HEK293 (cell line): ENCODE data around the gene CAMK2D.
A peak's percentile ranks its signal among the peaks of the same experiment; 100 is the strongest.

Experiments
- CTCF ChIA-PET: fragments of 350-600 bp; formaldehyde crosslinking; extraction: SDS; loops from one replicate; lab custom pipeline; 2021; ENCODE audit warnings: antibody characterized with exemption; lab: Yijun Ruan, JAX
- POLR2A ChIA-PET: fragments of 300-600 bp; formaldehyde crosslinking; extraction: SDS; loops from one replicate; lab custom pipeline; 2020; ENCODE audit warnings: antibody characterized with exemption, inconsistent platforms; lab: Yijun Ruan, JAX
- H3K27ac ChIP-seq: fragments of 200-500 bp; sonication (Bioruptor generic); 2 replicates; pipeline ENCODE4 v1.5.1; 2014; ENCODE audit warnings: low read depth, low read length, control low read depth, inconsistent platforms; ENCODE audit errors: extremely low read depth
- H3K36me3 ChIP-seq, 2 experiments: fragments of 200-500 bp in 1 of 2; sonication (Bioruptor generic) in 1 of 2; 1 replicate in 1 of 2; 2 replicates in 1 of 2; pipeline ENCODE4 v1.5.1; 2014 to 2017; ENCODE audit warnings: inconsistent platforms in 2 of 2, low read length in 2 of 2; ENCODE audit not compliant: control insufficient read depth in 2 of 2, insufficient read depth in 1 of 2
- H3K4me1 ChIP-seq: fragments of 200-500 bp; sonication (Bioruptor generic); 2 replicates; pipeline ENCODE4 v1.5.1; 2014; ENCODE audit warnings: mild to moderate bottlenecking, low read length, inconsistent platforms; ENCODE audit not compliant: control insufficient read depth, insufficient read depth
- H3K4me3 ChIP-seq: 2 replicates; pipeline ENCODE4 v1.5.1; 2011; ENCODE audit warnings: low read depth, mild to moderate bottlenecking, control low read depth, low read length, moderate library complexity
- H3K9me3 ChIP-seq: fragments of 200-500 bp; sonication (Bioruptor generic); 2 replicates; pipeline ENCODE4 v1.5.1; 2014; ENCODE audit warnings: low read depth, low read length, inconsistent platforms; ENCODE audit not compliant: control insufficient read depth, insufficient read depth
- GFI1B ChIP-seq: fragments of 450-650 bp; formaldehyde crosslinking; IDR thresholded peaks from 2 replicates; pipeline ENCODE4 v1.5.1; 2016; ENCODE audit warnings: missing biosample characterization, missing genetic modification characterization
- SP7 ChIP-seq: fragments of 450-650 bp; formaldehyde crosslinking; IDR thresholded peaks from 2 replicates; pipeline ENCODE4 v1.5.1; 2016; ENCODE audit warnings: missing biosample characterization, missing genetic modification characterization
- WT1 ChIP-seq: fragments of 450-650 bp; formaldehyde crosslinking; IDR thresholded peaks from 2 replicates; pipeline ENCODE4 v1.5.1; 2016; ENCODE audit warnings: missing biosample characterization, missing genetic modification characterization
- ZFP41 ChIP-seq: fragments of 450-650 bp; formaldehyde crosslinking; IDR thresholded peaks from 2 replicates; pipeline ENCODE4 v1.5.1; 2016; ENCODE audit warnings: missing biosample characterization, missing genetic modification characterization, borderline replicate concordance
- ZNF121 ChIP-seq: fragments of 450-650 bp; formaldehyde crosslinking; IDR thresholded peaks from 2 replicates; pipeline ENCODE4 v1.5.1; 2016; ENCODE audit warnings: missing biosample characterization, missing genetic modification characterization
- ZNF221 ChIP-seq: fragments of 450-650 bp; formaldehyde crosslinking; IDR thresholded peaks from 2 replicates; pipeline ENCODE4 v1.5.1; 2017; ENCODE audit warnings: missing biosample characterization, missing genetic modification characterization, borderline replicate concordance
- ZNF341 ChIP-seq: fragments of 450-650 bp; formaldehyde crosslinking; IDR thresholded peaks from 2 replicates; pipeline ENCODE4; 2016; ENCODE audit warnings: low read depth, missing biosample characterization, missing genetic modification characterization
- ZNF514 ChIP-seq: fragments of 450-650 bp; formaldehyde crosslinking; IDR thresholded peaks from 2 replicates; pipeline ENCODE4 v1.5.1; 2016; ENCODE audit warnings: missing biosample characterization, missing genetic modification characterization
- ZNF596 ChIP-seq: fragments of 450-650 bp; IDR thresholded peaks from 2 replicates; pipeline ENCODE4 v1.5.0; 2018; ENCODE audit warnings: missing biosample characterization, mild to moderate bottlenecking, missing genetic modification characterization, moderate library complexity
- TF ChIP-seq, protein P1 (sequence below): fragments of 450-650 bp; formaldehyde crosslinking; IDR thresholded peaks from 2 replicates; pipeline ENCODE4 v1.5.1; 2016; ENCODE audit warnings: missing biosample characterization, missing genetic modification characterization
- TF ChIP-seq, protein P2 (sequence below): fragments of 450-650 bp; formaldehyde crosslinking; IDR thresholded peaks from 2 replicates; pipeline ENCODE4 v1.5.1; 2016; ENCODE audit warnings: missing biosample characterization, missing genetic modification characterization
- TF ChIP-seq, protein P3 (sequence below): fragments of 450-650 bp; IDR thresholded peaks from 2 replicates; pipeline ENCODE4 v1.5.1; 2018; ENCODE audit warnings: missing biosample characterization, missing genetic modification characterization
- TF ChIP-seq, protein P4 (sequence below): fragments of 450-650 bp; formaldehyde crosslinking; IDR thresholded peaks from 2 replicates; pipeline ENCODE4 v1.5.1; 2016; ENCODE audit warnings: missing biosample characterization, missing genetic modification characterization, low read depth
- TF ChIP-seq, protein P5 (sequence below): fragments of 450-650 bp; formaldehyde crosslinking; IDR thresholded peaks from 2 replicates; pipeline ENCODE4 v1.5.1; 2016; ENCODE audit warnings: missing biosample characterization, missing genetic modification characterization
- TF ChIP-seq, protein P6 (sequence below): fragments of 450-650 bp; formaldehyde crosslinking; optimal IDR thresholded peaks from 2 replicates; pipeline ENCODE3; 2016; ENCODE audit warnings: missing biosample characterization, mild to moderate bottlenecking, missing genetic modification characterization

The CAMK2D gene

DNA sequence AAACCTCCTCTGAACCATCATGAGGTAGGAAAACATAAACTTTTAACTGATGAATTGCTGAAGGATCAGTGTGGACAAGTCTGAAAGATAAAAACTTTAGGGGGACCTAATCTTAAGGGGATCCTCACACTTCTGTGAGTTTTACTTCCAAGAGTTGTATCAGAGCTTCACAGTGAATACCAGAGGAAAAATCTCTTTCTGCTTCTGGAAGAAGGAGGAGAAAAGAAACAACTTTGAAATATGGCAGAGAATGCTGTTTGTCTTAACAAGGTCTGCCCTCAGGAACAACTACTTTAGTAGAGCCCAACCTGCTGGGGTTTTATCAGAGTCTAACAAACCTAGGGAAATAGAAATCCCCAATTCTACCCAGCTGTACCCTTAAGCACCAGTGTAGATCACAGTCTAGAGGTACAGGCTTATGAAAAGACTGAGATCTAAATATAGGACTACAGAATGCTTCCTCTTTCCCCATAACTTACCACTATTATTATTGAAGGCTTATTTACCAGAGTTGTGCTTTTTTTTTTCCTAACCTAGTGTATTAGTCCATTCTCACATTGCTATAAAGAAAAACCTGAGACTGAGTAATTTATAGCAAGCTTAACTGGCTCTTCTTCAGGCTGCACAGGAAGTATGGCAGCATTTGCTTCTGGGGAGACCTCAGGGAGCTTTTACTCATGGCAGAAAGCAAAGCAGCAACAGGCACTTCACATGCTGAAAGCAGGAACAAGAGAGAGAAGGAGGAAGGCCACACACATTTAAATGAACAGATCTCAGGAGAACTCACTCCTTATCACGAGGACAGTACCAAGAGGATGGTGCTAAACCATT lies 167.9 kb downstream of the CAMK2D start:
- TF ChIP-seq, protein P1, sequence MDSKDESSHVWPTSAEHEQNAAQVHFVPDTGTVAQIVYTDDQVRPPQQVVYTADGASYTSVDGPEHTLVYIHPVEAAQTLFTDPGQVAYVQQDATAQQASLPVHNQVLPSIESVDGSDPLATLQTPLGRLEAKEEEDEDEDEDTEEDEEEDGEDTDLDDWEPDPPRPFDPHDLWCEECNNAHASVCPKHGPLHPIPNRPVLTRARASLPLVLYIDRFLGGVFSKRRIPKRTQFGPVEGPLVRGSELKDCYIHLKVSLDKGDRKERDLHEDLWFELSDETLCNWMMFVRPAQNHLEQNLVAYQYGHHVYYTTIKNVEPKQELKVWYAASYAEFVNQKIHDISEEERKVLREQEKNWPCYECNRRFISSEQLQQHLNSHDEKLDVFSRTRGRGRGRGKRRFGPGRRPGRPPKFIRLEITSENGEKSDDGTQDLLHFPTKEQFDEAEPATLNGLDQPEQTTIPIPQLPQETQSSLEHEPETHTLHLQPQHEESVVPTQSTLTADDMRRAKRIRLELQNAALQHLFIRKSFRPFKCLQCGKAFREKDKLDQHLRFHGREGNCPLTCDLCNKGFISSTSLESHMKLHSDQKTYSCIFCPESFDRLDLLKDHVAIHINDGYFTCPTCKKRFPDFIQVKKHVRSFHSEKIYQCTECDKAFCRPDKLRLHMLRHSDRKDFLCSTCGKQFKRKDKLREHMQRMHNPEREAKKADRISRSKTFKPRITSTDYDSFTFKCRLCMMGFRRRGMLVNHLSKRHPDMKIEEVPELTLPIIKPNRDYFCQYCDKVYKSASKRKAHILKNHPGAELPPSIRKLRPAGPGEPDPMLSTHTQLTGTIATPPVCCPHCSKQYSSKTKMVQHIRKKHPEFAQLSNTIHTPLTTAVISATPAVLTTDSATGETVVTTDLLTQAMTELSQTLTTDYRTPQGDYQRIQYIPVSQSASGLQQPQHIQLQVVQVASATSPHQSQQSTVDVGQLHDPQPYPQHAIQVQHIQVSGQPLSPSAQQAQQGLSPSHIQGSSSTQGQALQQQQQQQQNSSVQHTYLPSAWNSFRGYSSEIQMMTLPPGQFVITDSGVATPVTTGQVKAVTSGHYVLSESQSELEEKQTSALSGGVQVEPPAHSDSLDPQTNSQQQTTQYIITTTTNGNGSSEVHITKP (tag by site-specific recombination) = peak; percentile 71
- no peak for TF ChIP-seq GFI1B (tag by site-specific recombination)
- Histone ChIP-seq H3K27ac (no peak overlapping the region), H3K36me3 (no peaks in the 10 kb centered on the region), H3K4me1 (no peaks in the 10 kb centered on the region), H3K9me3 (no peaks in the 10 kb centered on the region), H3K4me3 (no peak overlapping the region)
- CTCF ChIA-PET = interaction anchor here (1.1 kb wide), 1 partner anchor 46 kb away, joined by 3 read pairs; no protein-coding TSS in a partner anchor
- POLR2A ChIA-PET = no interaction called here

DNA sequence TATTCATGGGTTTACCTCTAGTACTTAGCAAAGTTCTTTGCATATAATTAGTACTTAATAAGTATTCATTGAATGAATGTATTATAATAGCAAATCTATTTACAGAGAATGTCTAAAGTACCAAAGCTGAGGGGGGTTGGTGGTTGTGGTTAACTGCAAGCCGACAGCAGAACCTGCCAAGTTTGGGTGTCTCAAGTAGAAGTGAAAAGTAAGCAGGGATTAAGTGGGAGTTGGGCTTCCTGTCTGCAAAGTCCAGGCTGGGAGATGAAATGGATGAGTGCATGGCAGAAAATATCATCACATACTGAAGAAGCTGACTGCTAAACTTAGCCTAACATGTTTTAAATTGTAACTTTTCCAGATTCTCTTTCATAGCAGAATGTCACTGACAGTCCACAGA lies 169.6 kb downstream of the CAMK2D start:
- POLR2A ChIA-PET = no interaction called here
- Histone ChIP-seq H3K9me3 (no peaks in the 10 kb centered on the region), H3K4me3 (no peak overlapping the region), H3K27ac (no peak overlapping the region), H3K36me3 (no peaks in the 10 kb centered on the region), H3K4me1 (no peaks in the 10 kb centered on the region)
- CTCF ChIA-PET = interaction anchor here (0.6 to 1.5 kb wide), 3 partner anchors 44 to 486 kb away, joined by 3 read pairs; no protein-coding TSS in a partner anchor
- TF ChIP-seq ZNF341 (tag by site-specific recombination) = no peak
- TF ChIP-seq, protein P2, sequence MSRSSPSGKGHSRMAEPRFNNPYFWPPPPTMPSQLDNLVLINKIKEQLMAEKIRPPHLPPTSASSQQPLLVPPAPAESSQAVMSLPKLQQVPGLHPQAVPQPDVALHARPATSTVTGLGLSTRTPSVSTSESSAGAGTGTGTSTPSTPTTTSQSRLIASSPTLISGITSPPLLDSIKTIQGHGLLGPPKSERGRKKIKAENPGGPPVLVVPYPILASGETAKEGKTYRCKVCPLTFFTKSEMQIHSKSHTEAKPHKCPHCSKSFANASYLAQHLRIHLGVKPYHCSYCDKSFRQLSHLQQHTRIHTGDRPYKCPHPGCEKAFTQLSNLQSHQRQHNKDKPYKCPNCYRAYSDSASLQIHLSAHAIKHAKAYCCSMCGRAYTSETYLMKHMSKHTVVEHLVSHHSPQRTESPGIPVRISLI (tag by site-specific recombination) = no peak
- TF ChIP-seq SP7 (tag by site-specific recombination) = no peak
- TF ChIP-seq, protein P3, sequence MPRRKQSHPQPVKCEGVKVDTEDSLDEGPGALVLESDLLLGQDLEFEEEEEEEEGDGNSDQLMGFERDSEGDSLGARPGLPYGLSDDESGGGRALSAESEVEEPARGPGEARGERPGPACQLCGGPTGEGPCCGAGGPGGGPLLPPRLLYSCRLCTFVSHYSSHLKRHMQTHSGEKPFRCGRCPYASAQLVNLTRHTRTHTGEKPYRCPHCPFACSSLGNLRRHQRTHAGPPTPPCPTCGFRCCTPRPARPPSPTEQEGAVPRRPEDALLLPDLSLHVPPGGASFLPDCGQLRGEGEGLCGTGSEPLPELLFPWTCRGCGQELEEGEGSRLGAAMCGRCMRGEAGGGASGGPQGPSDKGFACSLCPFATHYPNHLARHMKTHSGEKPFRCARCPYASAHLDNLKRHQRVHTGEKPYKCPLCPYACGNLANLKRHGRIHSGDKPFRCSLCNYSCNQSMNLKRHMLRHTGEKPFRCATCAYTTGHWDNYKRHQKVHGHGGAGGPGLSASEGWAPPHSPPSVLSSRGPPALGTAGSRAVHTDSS (tag by site-specific recombination) = no peak
- no peak for TF ChIP-seq ZNF514 (tag by site-specific recombination)

DNA sequence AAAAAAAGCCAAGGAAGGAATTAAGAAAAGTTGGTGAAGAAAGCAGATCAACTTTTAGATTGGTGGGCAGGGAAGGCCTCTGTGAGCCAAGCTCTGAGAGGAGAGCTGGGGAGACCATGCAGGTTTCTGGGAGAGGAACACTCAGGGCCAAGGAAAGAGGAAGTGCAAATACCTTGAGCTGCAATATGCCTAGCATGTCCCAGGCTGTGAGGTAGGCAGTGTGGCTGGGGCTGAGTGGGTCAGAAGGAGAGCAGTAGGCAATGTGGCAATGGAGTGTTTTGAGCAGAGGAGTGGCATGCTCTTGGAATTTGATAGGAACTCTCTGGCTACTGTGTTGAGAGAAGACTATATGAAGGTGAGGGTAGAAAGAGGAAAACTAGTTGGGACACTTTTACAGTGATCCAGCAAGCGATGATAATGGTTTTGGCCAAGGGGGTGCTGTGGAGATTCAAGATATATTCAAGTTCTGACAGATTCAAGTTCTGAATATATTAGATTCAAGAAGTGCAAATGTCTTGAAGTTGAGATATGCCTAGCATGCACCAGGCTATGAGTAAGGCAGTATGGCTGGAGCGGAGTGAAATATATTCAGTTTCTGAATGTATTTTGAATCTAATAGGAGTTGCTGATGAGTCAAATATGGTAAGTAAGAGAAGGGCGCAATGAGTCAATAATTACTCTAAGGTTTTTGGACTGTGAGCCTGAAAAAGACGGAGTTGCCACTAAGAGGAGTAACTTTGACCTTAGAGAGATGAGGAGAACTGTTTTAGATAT lies 172.5 kb downstream of the CAMK2D start:
- CTCF ChIA-PET = no interaction called here
- H3K9me3 ChIP-seq = no peaks in the 10 kb centered on the region
- no peak overlapping the region for H3K4me3 ChIP-seq
- POLR2A ChIA-PET = no interaction called here
- no peaks in the 10 kb centered on the region for H3K36me3 ChIP-seq
- peaks cover 3% of the 10 kb centered on the region for H3K4me1 ChIP-seq
- no peak overlapping the region for H3K27ac ChIP-seq
- TF ChIP-seq, protein P4, sequence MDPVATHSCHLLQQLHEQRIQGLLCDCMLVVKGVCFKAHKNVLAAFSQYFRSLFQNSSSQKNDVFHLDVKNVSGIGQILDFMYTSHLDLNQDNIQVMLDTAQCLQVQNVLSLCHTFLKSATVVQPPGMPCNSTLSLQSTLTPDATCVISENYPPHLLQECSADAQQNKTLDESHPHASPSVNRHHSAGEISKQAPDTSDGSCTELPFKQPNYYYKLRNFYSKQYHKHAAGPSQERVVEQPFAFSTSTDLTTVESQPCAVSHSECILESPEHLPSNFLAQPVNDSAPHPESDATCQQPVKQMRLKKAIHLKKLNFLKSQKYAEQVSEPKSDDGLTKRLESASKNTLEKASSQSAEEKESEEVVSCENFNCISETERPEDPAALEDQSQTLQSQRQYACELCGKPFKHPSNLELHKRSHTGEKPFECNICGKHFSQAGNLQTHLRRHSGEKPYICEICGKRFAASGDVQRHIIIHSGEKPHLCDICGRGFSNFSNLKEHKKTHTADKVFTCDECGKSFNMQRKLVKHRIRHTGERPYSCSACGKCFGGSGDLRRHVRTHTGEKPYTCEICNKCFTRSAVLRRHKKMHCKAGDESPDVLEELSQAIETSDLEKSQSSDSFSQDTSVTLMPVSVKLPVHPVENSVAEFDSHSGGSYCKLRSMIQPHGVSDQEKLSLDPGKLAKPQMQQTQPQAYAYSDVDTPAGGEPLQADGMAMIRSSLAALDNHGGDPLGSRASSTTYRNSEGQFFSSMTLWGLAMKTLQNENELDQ (tag by site-specific recombination) = no peak
- TF ChIP-seq, protein P5, sequence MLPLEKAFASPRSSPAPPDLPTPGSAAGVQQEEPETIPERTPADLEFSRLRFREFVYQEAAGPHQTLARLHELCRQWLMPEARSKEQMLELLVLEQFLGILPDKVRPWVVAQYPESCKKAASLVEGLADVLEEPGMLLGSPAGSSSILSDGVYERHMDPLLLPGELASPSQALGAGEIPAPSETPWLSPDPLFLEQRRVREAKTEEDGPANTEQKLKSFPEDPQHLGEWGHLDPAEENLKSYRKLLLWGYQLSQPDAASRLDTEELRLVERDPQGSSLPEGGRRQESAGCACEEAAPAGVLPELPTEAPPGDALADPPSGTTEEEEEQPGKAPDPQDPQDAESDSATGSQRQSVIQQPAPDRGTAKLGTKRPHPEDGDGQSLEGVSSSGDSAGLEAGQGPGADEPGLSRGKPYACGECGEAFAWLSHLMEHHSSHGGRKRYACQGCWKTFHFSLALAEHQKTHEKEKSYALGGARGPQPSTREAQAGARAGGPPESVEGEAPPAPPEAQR (tag by site-specific recombination) = no peak
- no peak for TF ChIP-seq WT1 (tag by site-specific recombination)
- TF ChIP-seq ZNF221 (tag by site-specific recombination) = no peak
- no peak for TF ChIP-seq ZNF121 (tag by site-specific recombination)
- TF ChIP-seq ZFP41 (tag by site-specific recombination) = no peak
- TF ChIP-seq, protein P6, sequence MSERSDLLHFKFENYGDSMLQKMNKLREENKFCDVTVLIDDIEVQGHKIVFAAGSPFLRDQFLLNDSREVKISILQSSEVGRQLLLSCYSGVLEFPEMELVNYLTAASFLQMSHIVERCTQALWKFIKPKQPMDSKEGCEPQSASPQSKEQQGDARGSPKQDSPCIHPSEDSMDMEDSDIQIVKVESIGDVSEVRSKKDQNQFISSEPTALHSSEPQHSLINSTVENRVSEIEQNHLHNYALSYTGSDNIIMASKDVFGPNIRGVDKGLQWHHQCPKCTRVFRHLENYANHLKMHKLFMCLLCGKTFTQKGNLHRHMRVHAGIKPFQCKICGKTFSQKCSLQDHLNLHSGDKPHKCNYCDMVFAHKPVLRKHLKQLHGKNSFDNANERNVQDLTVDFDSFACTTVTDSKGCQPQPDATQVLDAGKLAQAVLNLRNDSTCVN (tag by site-specific recombination) = no peak
- TF ChIP-seq ZNF596 = no peak
